ENCODE measurements around the gene MAGEB3. TPM values are rescaled to one million over a fixed set of nuclear protein-coding genes. Genes with fewer than 3 reads are reported as not detected.

The MAGEB3 gene
- total and polyA plus RNA-seq, 9 of the 15 experiments (the other 6 are each of a cell fraction or from before 2014, with no cell fraction given) = 0.07 to 0.11 TPM; not detected in 7

- TF ChIP-seq, protein P1, sequence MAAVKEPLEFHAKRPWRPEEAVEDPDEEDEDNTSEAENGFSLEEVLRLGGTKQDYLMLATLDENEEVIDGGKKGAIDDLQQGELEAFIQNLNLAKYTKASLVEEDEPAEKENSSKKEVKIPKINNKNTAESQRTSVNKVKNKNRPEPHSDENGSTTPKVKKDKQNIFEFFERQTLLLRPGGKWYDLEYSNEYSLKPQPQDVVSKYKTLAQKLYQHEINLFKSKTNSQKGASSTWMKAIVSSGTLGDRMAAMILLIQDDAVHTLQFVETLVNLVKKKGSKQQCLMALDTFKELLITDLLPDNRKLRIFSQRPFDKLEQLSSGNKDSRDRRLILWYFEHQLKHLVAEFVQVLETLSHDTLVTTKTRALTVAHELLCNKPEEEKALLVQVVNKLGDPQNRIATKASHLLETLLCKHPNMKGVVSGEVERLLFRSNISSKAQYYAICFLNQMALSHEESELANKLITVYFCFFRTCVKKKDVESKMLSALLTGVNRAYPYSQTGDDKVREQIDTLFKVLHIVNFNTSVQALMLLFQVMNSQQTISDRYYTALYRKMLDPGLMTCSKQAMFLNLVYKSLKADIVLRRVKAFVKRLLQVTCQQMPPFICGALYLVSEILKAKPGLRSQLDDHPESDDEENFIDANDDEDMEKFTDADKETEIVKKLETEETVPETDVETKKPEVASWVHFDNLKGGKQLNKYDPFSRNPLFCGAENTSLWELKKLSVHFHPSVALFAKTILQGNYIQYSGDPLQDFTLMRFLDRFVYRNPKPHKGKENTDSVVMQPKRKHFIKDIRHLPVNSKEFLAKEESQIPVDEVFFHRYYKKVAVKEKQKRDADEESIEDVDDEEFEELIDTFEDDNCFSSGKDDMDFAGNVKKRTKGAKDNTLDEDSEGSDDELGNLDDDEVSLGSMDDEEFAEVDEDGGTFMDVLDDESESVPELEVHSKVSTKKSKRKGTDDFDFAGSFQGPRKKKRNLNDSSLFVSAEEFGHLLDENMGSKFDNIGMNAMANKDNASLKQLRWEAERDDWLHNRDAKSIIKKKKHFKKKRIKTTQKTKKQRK (IDR thresholded peaks at IDR 0.05; ENCODE audit: borderline replicate concordance, low read depth, low read length) = no peak
- TF ChIP-seq SUPT5H (IDR thresholded peaks at IDR 0.05) (peak; percentile 71), MED1 (CRISPR knock-in tag; IDR thresholded peaks at IDR 0.05; ENCODE audit: borderline replicate concordance) (no peak), RBFOX2 (IDR thresholded peaks at IDR 0.05; ENCODE audit: low read depth, low read length) (peak; percentile 90), HDGF (IDR thresholded peaks at IDR 0.05) (no peak), KAT7 (CRISPR knock-in tag; IDR thresholded peaks at IDR 0.05; ENCODE audit: borderline replicate concordance) (no peak), BRCA1 (IDR thresholded peaks at IDR 0.05) (no peak), BRCA1 (CRISPR knock-in tag; IDR thresholded peaks at IDR 0.05) (no peak), PURB (CRISPR knock-in tag; IDR thresholded peaks at IDR 0.05; ENCODE audit: low read depth) (no peak), POLR2A (conservative IDR thresholded peaks at IDR 0.05) (peak; percentile 74), ZBTB40 (IDR thresholded peaks at IDR 0.05) (peak; percentile 95), ZBTB40 (CRISPR knock-in tag; IDR thresholded peaks at IDR 0.05) (no peak), GTF2A2 (tag; IDR thresholded peaks at IDR 0.05) (no peak), RB1 (IDR thresholded peaks at IDR 0.05; ENCODE audit: low read depth) (peak; percentile 38; the same call in 1 of the 2 replicates), ATF1 (CRISPR knock-in tag; IDR thresholded peaks at IDR 0.05) (no peak), ATF1 (tag; IDR thresholded peaks at IDR 0.05) (peak; percentile 95)
These were observed 15.1 kb upstream of the MAGEB3 start, which contains the start of gene MAGEB2 (continued) for GRCh38 chrX:30215357-30215843.
